Putamen (tissue), 1 donor: ENCODE results near the gene RNH1.
"Not testable (repeated sequence)": the region's sequence is repeated elsewhere in the genome, so short reads cannot be mapped to it uniquely, and the experiment has no call there.

Experiments
- DNase-seq: peaks from one replicate; pipeline ENCODE4 v3.0.0-alpha.2; 2016; ENCODE audit warnings: low spot score

RNH1 gene

GRCh38 chr11:477052-477715 lies 29.9 kb downstream of the RNH1 start:
- DNase-seq, result no peak

- no peak for DNase-seq
These were observed 30.6 kb downstream of the RNH1 start for GRCh38 chr11:476416-476815.

GRCh38 chr11:475941-476340 lies 31.1 kb downstream of the RNH1 start:
- DNase-seq, result no peak

GRCh38 chr11:474914-475506 lies 32.0 kb downstream of the RNH1 start:
- no peak for DNase-seq

- no peak for DNase-seq
These were observed 32.9 kb downstream of the RNH1 start for GRCh38 chr11:473962-474785.

- DNase-seq, result no peak
These were observed 33.6 kb downstream of the RNH1 start for GRCh38 chr11:473415-473814.

GRCh38 chr11:472816-473215 lies 34.2 kb downstream of the RNH1 start:
- DNase-seq, result no peak

GRCh38 chr11:472272-472671 lies 34.8 kb downstream of the RNH1 start:
- DNase-seq, result no peak

GRCh38 chr11:471468-472145 lies 35.4 kb downstream of the RNH1 start:
- DNase-seq, result no peak

- DNase-seq, result peak; percentile 89
These were observed 37.1 kb downstream of the RNH1 start for GRCh38 chr11:469684-470560.

GRCh38 chr11:469026-469683 lies 37.9 kb downstream of the RNH1 start:
- DNase-seq, result not testable (repeated sequence)

- DNase-seq, result no peak
These were observed 38.5 kb downstream of the RNH1 start for GRCh38 chr11:468493-468892.

GRCh38 chr11:468036-468435 lies 39.0 kb downstream of the RNH1 start:
- DNase-seq, result no peak

- no peak for DNase-seq
These were observed 41.0 kb downstream of the RNH1 start for GRCh38 chr11:465896-466530.

GRCh38 chr11:464316-464715 lies 42.7 kb downstream of the RNH1 start:
- DNase-seq, result no peak

GRCh38 chr11:462107-462890 lies 44.7 kb downstream of the RNH1 start:
- no peak for DNase-seq

GRCh38 chr11:461626-462025 lies 45.4 kb downstream of the RNH1 start:
- no peak for DNase-seq

- no peak for DNase-seq
These were observed 46.5 kb downstream of the RNH1 start for GRCh38 chr11:460331-461199.
